ENCODE results near the gene KCNMB1.

GRCh38 chr5:170362102-170362501 lies 27.1 kb downstream of the KCNMB1 start:
- TF ChIP-seq POLR2AphosphoS5 (IDR thresholded peaks at IDR 0.05) (no peak), CTCF (IDR thresholded peaks at IDR 0.05; ENCODE audit: poor library complexity, severe bottlenecking) (no peak), EZH2 (IDR thresholded peaks at IDR 0.05; ENCODE audit: borderline replicate concordance, insufficient read depth, low read length, poor library complexity, severe bottlenecking) (no peak), MXI1 (conservative IDR thresholded peaks at IDR 0.05; ENCODE audit: poor library complexity, severe bottlenecking) (no peak)
